GM18502 (cell line): ENCODE measurements around the gene BCL11A.

Source experiments
- ATAC-seq: cut with Tn5 transposase; IDR thresholded peaks from one replicate; pipeline ENCODE4 v1.9.1; 2021; ENCODE audit warnings: mild to moderate bottlenecking; ENCODE audit not compliant: unreplicated experiment, poor library complexity

The BCL11A gene

DNA sequence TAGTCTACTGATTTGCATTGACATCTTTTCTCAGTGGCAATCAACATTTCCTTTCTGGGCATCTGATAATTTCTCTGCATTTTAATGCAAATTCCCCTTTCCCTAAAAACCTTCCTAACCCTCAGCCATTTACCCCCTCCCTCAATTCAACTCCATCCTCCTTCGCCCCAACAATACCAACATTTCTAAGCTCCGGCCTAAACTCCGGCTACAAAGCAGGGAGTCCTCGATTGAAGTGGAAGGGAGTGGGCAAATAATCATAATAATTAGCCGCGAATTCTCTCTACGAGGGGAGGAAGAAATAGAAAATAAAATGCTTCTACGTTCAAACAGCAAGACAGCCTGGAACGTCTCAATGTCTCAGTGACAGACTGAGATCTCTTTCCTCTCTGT, 4.6 kb downstream of the BCL11A start:
- ATAC-seq, result no peak

DNA sequence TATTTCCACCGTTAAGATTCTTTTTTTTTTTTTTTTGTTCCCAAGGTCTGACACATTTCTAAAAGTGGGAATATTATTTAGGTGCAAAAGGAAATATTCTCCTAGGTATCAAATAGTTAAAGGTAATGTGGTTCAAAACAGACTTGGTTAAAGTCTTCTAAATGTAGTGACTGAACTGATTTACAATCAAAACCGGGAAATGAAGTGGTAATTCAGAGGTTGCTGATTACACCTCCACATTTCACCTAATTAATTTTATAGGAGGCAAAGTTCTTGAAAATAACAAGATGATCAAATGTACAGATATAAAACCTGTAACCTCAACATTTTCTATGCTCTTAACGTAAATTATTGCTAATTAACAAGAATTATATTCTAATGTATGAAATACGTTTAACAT, 5.1 kb downstream of the BCL11A start:
- no peak for ATAC-seq

DNA sequence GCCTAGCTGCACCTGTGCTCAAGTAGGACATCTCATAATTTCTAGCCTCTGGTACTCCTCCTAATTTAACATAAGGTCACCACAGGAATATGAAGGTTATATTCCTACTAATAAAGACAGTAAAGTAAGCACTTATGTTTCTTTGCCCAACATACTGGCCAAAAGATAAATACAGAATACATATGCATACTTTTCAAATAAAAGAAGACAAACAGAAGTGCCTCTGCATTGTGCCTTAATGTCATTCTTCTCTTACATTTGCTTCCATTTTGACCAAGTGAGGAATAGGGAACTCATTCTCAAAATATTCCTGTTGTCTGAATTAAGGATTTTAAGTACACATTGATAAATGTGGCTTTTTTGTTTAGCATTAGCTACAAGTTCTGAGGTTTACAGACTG, 5.6 kb downstream of the BCL11A start:
- no peak for ATAC-seq

DNA sequence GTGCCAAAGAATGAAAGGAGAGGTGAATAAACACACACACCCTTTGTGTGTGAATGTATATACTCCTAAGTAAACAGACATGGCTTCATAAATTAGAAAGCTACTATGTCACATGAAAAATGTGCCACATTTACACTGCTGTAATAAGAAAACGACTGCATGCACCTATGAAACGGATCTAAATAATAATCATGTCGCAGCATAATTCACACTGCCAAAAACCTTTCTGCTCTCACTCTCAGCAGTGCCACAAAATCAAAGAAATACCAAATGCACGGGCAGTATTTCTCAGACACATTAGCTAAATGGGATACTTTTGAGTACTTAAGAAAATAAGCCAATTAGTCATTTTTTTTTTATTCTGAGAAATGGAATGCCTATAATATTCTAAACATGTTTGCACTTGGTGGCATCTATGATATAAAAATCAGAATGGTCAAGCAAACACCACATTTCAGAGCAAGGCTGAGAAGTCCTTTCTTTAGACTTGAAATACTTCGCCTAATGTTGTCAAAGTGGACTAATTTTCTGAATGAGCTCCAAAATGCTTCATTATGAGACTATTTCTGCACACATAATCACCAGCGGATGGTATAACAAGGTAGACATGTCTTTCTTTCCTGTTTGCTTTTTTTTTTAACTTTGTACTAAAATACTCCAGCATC, 6.6 kb downstream of the BCL11A start:
- no peak for ATAC-seq

DNA sequence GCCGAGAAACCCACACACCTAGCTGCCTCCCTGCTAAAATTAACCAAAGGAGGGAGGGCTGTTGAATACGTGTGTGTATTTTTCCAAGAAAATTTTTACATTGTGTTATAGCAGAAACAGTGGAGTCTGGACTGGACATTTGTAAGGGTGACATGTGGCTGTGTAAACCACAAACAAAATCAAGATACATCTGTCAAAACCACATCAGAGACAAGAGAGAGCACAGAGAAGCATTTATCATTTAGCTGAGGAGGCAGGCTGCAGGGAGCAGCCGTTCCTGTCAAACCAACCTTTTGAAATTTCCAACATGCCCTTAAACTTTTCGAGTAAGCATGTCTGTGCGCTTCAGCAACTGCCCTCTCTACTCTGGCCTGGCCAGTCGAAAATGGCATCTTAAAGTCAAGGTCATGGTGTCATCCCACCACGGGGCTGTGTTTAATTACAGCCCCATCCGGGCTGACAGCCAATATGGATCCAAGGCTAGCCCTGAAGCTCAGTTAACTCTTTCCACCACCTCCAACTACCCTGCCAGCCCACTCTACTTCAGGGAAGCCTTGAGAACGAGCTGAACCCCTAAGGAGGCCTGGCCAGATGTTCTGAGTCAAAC, 8.4 kb downstream of the BCL11A start:
- peak; percentile 30 for ATAC-seq

DNA sequence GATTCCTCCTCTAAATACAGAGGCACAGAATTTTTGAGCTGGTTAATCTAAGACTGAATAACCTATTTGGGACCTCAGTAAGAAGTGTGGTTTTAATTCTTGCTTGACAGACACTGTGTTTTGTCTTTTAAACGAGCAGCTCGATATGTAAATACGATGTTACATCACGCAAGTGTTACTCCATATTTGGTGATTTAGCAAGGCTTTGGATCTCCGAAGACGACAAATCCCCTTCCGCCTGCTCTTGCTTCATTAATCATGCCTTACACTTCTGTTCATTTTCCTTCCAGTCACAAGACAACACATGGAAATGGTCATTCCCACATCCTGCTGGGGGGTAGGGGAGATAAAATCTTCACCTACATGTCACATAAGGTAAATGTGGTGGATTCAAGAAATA, 9.4 kb downstream of the BCL11A start:
- peak; percentile 35 for ATAC-seq

DNA sequence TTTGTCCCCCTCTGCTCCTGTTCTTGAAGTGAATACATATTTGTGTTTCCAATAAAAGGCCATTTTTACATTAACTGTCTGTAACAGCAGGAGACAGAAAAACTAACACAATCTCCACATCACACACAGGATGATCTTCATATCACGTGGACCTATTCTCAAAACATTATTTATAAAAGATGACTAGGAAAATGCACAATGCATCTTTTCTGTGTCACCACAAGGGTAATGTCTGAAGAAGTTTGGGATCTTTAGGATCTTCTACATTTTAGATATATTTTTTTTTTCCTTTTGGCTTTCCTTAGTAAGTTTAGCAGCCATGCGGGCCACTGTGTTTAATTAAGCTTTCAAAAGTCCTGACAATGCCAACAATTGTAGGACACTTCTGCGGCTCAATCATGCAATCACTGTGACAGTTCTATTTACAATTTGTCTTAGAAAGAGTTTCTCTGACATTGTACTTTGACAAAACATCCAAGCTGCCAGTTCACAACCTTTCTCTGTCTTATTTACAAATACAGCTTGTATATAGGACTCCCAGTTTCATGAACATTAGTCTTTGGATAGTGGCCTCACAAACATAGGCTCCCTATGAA, 12.3 kb downstream of the BCL11A start:
- no peak for ATAC-seq

DNA sequence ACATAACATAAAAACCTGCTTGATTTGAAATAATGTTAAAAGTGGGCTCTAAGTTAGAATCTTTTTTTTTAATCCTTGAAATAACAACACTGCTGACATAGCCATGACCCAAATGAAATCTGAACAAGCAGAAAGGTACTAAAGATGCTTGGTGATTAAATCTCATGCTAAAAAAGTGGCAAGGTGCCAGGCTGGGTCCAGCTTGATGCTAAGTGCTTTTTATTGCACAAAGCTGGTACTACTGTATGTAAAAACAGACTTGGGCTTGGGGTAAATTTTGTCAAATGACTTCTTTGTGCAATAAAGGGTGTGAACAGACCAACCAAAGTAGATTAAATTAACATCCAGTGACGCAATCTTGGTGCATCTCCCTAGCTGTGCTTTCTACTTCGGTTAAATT, 13.4 kb downstream of the BCL11A start:
- no peak for ATAC-seq

DNA sequence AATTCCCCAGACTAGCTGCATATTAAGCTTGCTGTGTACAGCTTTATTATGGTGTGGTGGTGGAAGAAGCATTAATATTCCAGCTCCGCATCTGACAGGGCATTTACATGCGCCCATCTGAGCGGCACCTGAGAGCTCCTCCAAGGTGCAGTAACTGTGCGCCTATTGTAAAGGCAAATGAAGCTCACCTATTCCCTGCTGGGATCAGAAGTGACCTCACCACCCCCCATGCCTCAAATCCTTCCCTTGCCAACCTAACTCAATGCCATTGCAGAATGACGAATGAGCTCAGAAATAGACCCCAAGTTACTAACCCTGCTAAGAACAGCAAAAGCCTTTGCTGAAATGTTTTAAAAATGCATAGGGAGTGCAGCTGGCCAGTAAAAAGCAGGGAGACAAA, 14.3 kb downstream of the BCL11A start:
- ATAC-seq, result no peak

DNA sequence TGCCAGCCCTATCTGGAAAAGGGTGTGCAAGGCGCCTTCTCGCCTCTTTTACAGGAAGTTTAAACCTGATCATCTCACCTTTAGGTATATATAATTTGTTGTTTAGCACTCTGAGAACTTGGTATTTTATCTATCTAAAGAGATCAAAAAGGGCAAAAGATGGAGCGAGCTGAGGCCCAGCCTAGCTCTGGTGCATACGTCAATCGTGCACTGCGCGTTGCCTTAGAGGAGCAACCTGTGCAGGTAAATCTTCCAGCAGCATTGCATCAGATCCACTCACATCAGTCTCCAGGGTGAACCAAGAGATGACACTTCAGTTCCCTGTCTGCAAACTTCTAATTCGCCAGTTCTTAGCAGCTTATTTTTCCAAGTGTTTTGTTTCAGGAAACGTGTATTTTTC, 15.4 kb downstream of the BCL11A start:
- ATAC-seq, result no peak

DNA sequence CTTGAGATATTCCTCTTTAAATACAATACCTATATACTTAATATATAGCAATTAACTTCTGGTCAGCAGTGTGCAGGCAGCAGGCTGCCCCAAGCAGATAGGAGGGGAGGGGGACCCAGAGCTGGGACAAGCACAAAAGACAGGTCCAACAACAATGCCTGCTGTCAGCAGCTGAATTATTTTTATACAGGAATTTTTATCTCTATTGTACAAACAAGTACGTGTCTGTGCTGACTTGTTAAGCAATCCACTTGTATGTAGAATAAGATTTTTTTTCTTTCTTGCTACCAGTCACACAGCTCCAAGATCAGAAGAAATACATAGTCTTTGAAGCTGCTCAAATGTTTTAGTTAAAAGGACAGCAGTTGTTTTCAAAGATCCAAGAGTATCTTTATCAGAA, 16.7 kb downstream of the BCL11A start:
- ATAC-seq, result no peak

DNA sequence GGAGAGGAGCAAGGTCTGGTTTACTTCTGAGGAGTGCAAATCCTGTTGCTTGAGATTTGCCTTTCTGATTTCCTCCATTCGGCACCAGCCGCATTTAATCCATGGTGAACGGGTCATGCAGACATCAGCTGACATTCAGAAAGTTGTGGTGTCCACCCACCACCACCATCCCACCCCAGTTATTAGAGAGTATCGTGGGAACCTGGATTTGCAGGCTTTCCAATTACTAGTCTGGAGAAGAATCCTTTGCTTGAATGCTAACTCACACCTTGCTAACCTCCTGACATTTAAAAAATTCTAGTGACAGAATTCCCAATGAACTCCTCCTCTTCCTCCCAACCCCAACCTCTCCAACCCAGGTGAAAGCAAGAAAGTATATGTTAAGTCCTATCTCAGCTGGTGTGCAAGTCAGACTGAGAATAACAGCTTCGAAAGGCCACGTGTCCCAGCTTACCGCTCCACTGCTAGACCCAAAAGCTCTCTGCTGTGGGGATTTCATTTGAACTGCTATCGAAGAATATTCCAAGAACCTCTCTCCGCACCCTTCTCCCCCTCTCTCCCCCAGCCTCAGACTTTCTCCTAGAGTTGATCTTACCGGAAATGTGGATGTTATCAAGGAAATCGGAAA, 17.7 kb downstream of the BCL11A start:
- peak; percentile 85 for ATAC-seq

DNA sequence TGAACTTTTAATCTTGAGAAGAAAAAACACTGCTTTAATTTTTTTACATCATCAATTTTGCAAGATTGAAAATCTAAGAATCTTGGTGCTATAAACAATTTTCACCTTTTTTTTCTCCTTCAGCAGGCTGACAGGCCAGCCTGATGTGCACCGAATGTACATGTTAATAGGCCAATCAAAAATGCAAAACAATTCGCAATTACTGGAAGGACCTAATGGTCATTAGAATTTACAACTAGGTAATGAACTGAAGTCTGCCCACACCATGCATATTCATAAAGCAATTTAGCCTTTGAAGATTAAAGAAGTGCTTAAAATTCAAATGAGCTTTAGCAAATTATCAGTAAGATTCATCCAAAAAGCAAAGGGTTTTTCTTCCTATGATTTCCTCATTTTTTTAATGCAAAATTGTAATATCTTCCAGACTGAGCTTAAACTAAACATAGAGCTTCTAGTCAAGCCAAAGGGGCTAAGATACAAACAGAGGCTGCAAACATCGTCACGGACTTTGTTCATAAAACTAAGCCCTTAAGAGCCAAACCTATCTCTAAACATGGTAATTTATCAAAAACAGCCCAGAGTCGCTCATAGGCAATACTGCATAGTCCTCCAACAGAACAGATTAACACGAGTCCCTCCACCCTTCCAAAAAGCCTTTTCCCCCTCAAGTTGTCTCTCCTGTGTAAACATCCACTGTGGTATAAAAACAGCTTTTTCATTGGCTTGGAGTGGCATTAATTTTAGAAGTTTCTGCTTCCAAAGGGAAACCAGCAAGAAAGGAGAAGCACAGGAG, 18.4 kb downstream of the BCL11A start:
- no peak for ATAC-seq

DNA sequence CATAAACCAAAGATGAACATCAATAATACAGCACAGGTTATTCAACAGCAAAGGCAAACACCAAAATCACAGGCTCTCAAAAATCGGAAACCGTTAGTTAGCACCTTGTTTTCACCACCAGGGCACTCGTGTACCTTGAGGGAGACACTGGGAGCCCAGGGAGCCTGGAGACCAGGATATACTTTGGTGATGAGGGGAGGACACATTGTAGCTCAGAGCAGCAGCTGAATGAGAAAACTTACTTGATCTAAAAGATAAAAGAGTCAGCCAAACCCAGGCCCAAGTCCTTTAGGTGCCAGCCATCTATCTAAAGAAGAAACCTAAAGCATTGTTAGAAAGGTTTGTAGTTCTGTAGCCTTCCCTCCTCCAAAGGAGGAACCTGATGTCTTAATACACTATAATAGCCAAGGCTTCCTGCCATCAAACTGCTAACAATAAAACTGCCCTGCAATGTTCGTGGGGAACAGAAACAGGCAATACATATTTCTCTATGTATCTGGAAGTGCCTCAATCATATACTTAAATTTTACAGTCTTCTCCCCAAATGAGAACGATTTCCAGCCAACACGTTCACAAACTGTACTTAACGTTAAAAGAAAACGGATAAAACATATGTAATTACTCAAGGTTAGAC, 19.3 kb downstream of the BCL11A start:
- ATAC-seq, result no peak

DNA sequence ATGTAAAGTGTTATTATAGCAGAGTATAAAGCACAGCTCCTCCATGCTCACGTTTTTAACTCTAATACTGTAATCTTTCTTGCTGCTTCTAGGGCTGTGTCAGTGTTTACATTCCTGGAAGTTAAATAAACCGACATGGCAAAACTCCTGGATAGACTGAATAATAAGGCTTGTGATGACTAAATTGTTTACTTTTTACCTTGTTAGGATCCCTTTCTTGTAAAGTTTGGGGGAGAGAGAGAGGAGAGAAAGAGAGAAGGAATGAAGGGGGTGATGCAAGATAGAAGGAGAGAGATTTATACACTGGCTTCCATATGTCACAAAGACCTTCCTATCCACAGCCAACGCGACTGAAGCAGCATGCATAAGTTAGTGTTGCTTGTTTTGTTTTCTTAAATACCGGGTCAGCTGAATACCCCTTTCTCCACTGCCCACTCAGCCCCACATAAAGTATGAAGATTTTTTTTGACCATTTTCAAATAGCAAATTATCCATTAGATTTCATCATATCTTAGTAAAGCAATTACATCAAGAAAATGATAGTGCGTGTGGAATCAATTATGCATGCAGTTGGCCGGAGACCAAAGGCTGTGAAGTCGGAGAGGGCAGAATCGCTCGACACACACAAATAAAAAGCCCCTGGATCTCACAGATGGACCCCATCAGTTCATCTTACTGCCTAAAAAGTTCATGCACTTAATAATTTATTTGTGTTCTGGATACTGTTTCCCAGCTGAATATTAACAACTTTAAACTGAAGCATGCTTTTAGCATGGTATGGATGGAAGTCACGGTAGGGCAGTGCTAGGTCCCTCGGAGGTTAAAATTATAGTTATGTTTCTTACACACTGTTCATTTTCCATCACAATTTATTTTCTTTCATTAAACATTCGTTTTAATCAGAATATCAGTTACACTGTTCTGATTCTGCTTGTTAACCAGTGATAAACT, 20.1 kb downstream of the BCL11A start:
- ATAC-seq, result no peak

DNA sequence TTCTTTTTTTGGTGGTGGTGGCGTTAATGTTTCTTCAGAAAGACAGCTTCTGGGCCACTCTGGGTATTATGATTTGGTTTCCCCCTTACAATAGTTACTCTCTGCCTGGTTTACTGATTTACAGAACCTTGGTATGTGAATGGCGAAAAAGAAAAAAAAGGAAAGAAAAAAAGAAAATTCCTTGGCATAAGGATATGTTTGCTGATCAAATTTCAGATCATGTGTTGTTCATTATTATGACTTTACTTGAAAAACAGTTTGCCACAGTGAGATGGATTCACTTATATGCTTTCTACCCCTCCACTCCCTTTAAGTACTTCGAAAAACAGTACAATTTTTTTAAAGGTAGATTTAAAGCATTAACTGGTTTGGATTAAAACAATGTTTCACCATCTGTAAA, 21.0 kb downstream of the BCL11A start:
- no peak for ATAC-seq

DNA sequence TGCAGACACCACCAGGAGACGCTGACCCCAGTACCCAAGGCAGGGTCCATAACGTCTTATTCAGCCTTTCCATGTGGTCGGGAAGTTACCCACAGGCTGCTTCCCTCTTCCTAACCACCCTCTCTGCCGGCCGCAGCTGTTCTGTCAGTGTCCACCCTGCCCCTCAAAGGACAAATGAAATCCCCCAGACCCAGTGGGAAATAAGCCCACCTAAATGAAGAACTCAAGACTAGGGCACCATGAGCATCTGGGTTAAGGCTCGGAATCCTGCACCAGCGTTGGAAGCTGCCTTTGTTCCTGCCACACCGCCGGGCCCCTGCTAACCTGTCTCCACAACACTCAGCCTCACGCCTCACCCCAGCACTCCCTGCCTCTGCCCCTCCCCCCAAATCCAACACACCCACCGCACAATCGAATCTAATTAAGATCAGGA, 21.7 kb downstream of the BCL11A start:
- ATAC-seq, result no peak

DNA sequence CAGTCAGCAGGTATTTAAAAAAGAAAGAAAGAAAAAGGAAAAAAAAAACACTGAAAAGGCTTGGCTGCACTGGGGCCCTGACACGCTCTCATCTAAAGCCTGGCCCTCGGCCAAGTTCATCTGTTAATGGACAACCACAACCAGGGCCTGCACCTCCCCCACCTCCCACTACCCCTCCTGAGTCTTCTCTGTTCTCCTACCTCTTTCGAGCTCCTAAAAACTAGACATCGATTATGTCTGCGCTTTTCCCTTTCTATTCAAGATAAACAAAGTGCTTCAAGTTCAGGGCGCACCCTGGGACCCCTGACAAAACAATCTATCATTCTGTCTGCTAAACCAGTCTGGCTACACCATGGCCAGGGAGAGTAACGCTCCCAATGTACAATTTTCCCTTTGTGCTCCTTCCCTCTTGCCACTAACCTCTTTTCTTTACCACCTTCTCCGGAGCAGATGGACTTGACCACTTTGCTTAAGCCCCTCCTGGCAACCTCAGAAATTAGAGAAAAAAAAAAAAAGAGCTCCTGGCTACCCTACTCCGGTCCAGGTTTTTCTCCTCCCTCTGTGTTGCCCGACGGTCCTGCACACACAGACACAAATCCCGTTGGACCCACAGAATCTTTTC, 22.7 kb downstream of the BCL11A start:
- peak; percentile 51 for ATAC-seq
